ENCODE data around the gene MITF.

The MITF gene

DNA sequence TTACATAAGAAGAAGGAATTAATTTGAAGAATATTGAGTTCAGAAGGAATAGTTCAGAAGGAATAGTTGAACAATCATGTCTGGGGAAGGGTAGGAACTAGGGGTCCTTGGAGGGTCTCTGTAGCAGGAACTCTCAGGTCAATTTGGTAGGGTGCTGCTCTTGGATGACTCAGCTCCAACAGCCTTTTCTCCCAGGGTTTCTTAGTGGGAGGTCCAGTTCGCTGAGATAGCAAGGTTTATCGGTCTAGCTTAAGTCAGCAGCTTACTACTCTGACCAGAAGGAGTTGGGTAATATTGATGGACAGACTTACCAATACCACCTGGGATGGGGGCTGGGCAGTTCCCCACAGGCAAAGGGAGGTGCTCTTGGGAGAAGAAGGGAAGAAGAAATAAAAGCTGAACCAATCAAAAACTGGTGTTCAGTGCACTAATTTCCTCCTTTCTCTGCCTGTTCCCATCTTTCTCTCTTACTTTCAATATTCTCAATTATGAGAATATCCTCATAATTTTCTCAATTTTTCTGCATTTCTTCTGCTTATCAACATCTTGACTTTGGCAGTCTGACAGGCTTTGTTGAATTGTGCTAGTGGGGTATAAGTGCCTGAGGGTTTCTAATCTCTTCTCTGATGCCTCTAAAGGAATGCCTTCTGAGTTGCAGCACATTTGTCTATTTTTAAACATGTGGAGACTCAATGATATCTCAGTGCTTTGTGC, 14.4 kb upstream of the MITF start:
- in situ Hi-C loops (cut with HindIII; ENCODE audit: low sequenced_read_pairs), result no loop called here

DNA sequence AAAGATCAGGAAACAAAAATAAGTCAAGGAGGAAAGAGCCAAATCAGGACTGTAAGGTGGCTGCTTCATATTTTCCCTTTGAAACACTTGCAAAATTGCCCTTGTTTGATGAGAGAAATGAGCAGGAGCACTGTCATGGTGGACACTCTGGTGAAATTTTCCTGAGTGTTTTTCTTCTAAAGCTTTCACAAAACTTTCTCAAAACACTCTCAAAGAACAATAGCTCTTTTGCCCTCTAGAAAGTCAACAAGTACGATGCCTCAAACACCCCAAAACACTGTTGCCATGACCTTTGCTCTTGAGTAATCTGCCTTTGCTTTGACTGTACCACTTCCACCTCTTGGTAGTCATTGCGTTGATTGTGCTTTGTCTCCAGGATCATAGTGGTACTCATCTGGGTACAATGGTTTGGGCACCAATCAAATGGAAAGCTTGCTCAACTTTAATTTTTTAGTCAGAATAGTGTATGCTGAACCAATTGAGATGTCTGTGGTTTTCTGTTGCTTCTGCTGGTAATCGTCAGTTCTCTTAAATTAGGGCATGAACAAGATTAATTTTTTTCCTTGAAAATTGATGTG, 13.2 kb upstream of the MITF start:
- in situ Hi-C loops (cut with HindIII; ENCODE audit: low sequenced_read_pairs), result no loop called here

DNA sequence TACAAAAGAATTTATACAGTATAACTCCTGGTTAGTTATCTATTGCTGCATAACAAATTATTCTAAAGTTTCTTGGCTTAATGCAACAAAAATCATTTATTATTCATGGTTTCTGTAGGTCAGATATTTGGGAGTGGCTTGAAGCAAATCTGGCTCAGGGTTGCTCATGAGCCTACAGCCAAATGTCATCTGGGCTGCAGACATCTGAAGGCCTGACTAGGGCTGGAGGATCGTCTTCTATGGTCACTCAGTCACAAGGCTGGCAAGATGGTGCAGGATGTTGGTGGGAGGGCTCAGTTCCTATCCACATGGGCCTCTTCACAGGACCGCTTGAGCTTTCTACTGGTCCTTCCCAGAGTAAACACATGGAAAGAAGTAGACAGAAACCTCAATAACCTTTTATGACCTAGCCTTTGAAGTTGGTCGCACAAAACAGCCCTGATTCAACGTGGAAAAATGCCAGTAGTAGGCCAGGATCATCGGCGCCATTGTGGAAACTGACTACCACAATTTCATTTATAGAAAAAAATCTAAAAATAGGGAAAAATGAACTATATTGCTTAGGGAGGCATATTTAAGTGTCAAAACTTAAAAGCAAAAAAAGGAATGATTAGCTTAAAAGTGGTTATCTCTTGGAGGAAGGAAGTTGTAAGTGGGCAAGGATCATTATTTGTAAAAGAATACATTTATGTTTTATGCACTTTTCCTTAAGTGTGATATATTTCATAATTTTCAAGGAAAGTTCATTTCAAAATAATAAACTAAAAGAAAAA, 9.9 kb upstream of the MITF start:
- in situ Hi-C loops (cut with HindIII; ENCODE audit: low sequenced_read_pairs), result no loop called here

DNA sequence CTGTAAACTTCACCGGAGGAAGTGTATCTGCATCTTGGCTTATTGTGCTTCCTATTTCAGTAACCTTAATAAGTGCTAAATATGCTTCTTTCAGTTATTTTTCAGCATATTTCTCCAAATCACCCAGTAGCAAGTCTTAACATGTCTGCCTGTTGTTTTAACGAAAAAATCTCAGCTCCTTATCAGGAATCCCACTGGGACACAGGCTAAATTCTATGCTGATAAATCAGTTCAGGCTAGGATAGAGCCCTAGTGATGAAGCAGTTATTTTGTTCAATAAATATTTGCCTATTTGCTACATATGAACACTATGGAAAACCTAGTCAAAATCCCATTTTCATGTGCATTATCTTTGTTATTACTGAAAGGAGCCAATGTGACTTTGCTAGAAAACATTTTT, 8.2 kb upstream of the MITF start:
- in situ Hi-C loops (cut with HindIII; ENCODE audit: low sequenced_read_pairs), result no loop called here

DNA sequence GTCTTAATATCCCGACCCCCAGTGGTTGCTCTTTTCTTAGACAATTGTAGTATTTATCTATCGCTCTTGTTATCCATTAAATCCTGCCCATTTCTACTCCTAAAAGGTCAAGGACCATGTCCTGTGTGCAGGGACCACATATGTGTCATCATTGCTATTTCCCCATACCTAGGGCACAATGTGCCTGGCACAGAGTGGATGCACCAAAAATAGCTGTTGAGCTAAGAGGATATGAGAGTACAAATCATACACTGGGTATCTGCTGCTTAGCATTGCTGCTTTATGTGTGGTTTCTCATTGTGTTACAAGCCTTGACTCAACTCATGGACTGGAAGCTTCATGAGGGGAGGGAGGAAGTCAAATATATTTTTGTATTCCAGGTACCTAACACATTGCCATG, 3.4 kb upstream of the MITF start:
- in situ Hi-C loops (cut with HindIII; ENCODE audit: low sequenced_read_pairs), result no loop called here

DNA sequence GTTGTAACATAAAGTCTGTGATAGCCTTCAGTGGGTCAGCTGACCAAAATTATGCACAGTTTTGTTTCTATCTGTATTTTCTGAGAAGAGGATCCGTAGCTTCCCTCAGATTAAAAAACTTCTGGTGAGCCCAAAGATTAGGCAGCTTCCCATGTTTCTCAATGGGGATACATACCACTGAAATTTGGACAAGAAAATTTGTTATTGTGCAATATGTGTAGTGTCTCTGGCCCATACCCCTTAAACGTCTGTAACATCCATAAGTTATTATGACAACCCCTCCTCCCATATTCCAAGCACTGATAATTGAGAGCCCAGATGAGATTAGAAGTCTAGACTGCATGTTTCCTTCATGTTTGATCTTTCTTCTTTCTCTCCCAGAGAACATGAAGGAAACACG, 1.9 kb upstream of the MITF start:
- in situ Hi-C loops (cut with HindIII; ENCODE audit: low sequenced_read_pairs), result no loop called here

DNA sequence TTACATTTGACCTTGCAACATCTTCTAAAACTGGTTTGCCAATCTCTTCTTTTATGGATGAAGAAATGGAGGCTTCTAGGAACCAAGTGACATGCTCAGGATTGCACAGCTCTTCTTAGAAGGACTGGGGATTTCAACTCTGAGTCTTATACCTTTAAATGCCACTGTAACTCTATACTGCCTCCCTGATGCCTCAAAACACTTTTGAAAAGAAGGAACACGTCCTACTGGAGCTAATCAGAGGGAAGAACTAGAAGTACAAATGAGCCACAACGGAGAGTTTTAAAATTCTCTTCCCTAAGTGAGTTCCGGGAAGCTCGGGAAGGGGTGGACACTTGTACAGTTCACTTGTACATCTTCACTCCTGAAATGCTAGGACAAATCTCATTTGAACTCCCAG, 949 bp upstream of the MITF start:
- in situ Hi-C loops (cut with HindIII; ENCODE audit: low sequenced_read_pairs), result no loop called here

DNA sequence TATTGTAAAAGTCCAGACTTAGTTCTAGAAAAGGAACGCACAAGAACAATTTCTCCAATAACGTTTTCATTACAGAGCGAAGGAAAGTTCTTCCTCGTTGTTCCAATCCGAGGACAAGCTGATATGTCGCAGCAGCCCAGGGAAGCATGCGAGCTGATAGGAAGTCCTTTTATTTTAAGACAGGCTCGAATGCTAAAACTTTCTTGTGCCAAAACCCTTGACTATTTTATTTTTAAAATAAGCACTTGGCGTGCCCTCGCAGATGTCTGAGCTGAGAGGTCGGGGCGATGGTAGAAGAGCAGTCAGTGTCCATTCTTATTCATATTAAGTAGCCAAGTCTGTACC, 433 bp upstream of the MITF start:
- in situ Hi-C loops (cut with HindIII; ENCODE audit: low sequenced_read_pairs), result no loop called here

DNA sequence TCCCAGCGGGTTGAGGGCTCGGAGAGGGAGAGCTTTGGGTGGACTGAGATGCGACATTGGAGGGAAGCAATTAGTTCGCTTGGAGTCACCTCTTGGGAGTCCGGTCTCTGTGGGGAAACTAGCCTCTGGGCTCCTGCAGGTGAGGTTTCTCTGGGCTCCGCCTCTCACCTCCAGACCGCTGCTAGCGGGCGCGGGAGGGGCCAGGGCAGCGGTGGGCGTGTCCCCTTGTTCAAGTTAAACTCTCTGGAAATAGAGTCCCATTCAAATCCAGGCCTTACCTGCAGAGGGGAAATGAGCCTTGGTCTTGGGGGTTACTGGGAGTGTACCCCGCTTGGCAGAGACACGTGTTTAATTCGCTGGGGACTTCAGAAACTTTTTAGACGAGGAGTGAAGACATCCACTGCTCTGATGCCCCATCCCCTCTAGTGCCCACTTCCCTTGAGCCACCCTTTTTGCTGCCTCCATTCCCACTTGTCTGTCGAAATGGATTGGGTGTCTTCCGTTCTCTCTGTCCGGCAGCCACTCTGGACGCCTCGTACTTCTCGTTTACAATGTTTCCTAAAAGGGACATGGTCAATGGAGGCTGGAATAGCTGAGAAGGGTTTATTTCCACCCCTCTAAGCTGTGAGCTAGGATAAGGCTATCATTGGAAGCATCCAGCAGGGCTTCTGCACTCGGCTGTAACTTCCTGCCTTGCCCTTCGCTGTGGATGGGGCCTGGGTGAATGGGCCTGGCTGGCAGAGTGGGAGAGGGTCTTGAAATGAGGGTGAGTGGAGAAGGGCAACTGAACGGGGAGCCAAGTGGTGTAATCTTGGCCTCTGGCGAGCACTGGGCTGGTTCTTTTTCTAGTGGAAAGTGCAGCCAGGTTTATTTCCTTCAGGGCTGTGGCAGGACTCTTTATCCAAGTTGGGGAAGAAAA, 1.1 kb downstream of the MITF start:
- in situ Hi-C loops (cut with HindIII; ENCODE audit: low sequenced_read_pairs), result no loop called here

DNA sequence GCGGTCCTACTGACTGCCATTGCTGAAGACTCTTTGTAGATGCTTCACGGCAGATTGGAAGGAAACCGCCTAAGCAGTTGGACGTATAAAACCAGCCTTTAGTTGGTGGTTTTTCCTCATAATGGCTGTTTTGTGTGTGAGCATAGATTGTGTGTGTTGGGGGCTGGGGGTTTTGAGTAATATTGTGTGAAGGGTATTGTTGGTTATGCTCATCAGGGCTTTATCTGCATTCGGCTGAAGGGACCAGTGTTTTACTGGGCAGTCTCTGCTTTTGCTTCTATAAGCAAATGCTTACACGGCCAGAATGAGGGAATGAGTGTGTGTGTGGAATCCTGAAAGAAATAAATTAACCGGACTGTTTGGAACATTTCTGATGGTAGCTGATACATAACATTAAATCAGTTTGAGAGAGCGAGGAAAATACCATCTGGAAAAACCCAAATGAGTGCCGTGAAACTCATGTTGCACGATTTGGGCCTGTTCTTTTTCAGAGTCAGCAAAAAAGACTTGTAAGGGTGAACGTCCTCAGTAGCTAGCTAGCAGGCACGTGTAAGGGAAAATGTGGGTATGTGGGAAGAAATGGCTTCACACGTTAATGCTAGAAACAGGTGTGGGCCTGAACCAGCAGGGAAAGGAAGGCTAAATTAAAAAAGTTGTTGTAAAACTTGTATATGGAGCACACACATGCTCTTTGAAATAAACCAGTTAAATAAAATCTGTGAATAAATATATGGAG, 1.9 kb downstream of the MITF start:
- in situ Hi-C loops (cut with HindIII; ENCODE audit: low sequenced_read_pairs), result no loop called here

DNA sequence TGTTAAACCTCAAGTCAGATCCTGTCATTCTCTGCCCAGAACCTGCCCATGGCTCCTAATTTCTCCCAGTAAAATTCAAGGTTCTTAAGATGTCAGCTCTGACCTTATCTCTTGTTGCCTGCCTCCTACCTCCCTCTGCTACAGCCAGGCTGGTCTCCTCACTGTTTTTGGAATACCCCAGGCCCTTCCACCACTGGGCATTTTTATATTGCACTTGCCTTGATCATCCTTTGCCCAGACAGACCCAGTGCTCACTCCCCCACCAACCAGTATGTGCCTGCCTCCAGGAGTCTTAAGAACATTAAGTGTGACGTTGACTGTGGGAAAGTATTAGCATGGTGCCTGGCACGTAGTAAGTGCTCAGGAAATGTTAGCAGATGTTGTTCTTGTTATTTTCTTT, 3.1 kb downstream of the MITF start:
- in situ Hi-C loops (cut with HindIII; ENCODE audit: low sequenced_read_pairs), result no loop called here

DNA sequence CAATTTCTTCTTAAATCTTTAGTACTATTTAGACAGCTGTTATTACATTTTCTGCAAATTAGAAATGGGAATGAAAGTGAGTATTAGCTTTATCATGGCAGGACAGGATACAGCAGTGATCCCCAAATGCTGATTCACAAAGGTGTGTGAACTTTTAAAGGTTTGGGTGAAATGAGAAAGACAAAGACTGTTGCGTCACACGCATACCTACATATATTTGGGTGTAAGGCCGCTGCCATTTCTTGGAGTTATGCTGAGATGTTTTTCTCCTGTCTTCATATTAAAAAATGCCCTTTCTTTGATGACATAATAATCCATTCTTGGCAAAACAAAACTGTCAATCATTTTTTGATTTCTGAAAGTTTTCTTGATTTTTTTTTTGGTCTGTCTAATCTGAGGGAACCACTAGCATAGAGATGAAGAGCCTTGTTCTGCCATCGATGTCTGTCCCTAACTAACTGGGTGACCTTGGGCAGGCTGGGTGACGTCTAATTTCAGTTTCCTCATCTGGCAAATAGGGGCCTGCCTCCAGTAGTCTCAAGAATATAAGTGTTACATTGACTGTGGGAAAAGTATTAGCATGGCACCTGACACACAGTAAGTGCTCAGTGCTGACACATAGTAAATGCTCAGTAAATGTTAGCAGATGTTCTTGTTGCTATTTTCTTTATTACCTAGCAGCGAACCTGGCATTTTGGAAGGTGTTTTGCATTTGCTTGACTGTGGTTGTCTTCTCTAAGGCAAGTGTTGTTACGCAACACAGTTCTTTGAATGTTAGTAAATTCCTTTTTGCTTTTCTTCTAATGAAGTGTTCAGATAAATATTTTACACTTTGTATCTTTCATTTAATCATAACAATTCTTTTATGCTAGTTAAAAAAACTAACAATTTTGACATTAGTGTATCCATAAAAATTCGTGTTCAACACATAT, 5.0 kb downstream of the MITF start:
- in situ Hi-C loops (cut with HindIII; ENCODE audit: low sequenced_read_pairs), result no loop called here

DNA sequence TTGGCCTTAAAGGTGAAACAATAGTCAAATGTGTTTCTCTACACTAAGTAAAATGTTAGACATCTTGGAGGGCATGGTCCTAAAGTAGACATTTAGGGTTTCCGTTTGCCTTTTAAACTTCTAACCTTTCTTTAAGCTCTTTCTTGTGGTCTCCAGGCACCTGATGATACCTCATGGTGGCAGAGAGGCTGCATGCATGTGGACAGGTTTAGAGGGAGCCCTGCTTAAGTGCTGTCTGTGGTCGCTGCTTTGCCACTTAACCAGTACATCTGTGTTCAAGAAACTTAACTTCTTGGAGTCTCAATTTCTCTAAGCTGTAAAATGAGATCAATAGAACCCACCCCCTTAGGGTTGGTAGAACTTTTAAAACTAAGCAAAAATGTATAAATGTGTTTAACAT, 6.2 kb downstream of the MITF start:
- in situ Hi-C loops (cut with HindIII; ENCODE audit: low sequenced_read_pairs), result no loop called here

DNA sequence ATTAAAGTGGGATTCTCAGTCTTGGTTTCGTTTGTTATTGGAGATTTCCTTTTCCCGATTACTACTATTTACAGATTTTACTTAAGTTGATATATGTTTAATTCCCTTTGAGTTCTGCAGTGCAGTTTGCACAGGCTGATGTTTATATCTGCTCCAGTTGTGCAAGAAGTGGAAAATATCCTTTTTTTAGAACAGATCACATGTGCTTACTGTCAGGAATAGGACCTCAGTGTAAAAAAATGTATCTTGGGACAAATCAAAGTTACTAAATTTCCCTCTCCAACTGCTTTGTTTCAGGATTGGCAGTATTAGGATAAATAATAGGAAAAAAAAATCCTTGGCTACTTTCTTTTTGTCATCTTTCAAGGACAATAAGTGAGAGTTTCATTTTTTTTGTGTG, 6.9 kb downstream of the MITF start:
- in situ Hi-C loops (cut with HindIII; ENCODE audit: low sequenced_read_pairs), result no loop called here

DNA sequence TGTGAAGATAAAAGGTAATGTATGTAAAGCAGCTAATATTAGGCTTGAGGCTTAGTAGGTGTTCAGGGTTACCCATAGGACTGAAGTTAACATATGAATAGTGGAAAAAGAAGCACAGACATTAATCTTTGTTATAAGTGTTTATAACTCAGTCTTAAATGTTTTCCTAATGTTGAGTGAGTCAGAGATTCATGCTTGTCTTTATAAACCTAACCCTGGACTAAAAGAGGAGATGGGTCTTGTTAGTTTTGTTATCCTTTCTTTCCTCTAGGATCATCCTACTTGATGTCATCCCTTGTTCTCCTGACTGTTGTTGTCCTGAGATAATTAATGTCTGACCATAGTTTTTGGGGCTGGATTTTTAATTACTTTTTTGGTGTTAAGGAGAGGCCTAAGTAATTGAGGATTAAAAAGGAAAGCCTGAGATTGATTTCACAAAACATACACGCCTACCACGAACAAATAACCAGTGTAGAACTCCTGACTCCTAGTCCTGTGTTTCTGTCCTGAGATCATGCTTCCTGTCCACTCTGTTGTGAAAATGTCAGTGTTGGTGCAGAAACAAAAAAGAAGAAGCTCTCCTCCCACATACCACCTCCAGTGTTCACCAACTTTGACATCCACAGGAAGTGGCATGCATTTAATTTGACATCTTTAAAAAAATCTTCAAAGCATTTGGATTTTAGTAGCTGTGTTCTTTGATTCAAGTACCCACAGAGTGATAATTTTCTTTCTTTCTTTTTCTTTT, 8.4 kb downstream of the MITF start:
- in situ Hi-C loops (cut with HindIII; ENCODE audit: low sequenced_read_pairs), result no loop called here

DNA sequence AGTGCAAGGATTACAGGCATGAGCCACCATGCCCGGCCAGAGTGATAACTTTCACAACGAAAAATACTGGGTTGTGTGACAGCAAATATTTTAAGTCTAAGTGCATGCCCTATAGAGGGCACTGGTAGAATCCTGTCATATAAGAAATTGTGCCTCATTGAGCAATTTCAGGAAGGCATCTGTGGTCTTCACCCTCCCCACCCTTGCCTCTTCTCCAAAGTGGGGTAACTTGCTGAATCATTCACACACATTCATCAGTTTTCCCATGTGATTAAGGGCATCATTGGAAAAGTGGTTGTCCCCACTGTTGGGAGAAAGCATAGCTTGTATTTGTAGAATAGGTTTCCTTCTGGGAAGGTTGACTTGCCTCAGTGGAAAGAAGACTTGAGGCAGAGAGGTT, 9.2 kb downstream of the MITF start:
- in situ Hi-C loops (cut with HindIII; ENCODE audit: low sequenced_read_pairs), result no loop called here

DNA sequence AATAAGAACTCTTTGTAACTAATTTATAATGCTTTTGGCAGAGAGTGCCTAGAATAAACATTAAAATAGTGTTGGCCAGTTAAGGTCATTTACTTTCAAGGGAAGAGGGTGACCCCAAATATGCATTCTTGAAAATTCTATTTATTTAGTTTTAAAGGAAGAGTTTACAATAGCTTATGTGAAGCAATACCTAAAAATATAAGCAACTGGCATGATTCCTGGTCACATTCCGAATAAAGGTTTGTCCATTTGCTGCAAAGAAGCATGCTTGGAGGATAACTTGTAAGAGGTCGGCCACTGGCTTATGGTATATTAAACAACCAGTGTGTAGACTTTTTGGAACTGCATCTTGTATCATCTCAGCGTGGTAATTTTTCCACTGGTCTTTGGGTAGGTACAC, 10.2 kb downstream of the MITF start:
- in situ Hi-C loops (cut with HindIII; ENCODE audit: low sequenced_read_pairs), result no loop called here

DNA sequence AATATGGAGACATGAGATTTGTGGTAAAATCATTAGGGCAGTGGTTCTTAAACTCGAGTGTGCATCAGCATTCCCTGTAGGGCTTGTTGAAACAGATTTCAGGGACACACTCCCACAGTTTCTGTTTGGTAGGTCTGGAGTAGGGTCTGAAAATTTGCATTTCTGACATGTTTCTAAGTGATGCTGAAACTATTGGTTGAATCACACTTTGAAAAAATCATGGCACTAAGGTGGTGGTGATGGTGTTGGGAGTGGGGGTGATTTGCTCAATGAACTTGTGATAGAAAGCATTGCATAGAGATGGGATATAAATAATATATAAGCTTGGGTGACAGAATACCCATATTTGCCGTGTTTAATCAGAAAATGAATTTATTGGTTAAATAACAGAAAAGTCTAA, 11.3 kb downstream of the MITF start:
- in situ Hi-C loops (cut with HindIII; ENCODE audit: low sequenced_read_pairs), result no loop called here

DNA sequence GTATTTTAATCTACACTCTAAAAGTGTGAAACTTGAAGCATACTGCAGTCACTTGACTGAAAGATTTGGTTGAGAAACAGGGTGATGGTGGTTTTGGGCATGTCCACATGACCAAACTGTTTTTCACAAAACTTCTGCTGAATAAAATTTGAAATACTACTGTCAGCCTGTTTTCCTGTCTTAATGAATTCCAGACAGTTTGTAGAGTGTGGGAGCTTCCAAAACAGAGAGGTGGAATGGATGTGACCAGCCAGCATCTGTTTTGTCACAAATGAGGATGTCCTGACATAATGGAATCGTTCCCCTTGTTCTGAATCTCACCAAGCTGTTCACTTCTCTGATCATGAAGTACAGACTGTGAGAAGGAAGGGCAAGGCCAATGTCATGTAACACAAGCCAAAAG, 11.8 kb downstream of the MITF start:
- in situ Hi-C loops (cut with HindIII; ENCODE audit: low sequenced_read_pairs), result no loop called here
